GM21381 (cell line): Measurements from ENCODE around the gene NEO1.

ENCODE experiments used
- ATAC-seq: cut with Tn5 transposase; IDR thresholded peaks from one replicate; pipeline ENCODE4 v1.9.1; 2021; ENCODE audit warnings: mild to moderate bottlenecking, moderate library complexity; ENCODE audit not compliant: unreplicated experiment

The NEO1 gene

GRCh38 chr15:73326157-73326556 is 273.9 kb downstream of the NEO1 start:
- no peak for ATAC-seq

GRCh38 chr15:73328149-73328820 is 276.0 kb downstream of the NEO1 start:
- no peak for ATAC-seq

GRCh38 chr15:73328981-73329380 is 276.7 kb downstream of the NEO1 start:
- ATAC-seq, result no peak

GRCh38 chr15:73329501-73330200 is 277.4 kb downstream of the NEO1 start:
- no peak for ATAC-seq

- no peak for ATAC-seq
These were observed 278.2 kb downstream of the NEO1 start for GRCh38 chr15:73330206-73331051.

- no peak for ATAC-seq
These were observed 279.2 kb downstream of the NEO1 start for GRCh38 chr15:73331501-73331900.

GRCh38 chr15:73331991-73332925 is 280.0 kb downstream of the NEO1 start:
- ATAC-seq, result no peak

- ATAC-seq, result no peak
These were observed 280.7 kb downstream of the NEO1 start for GRCh38 chr15:73333001-73333400.

- no peak for ATAC-seq
These were observed 281.8 kb downstream of the NEO1 start for GRCh38 chr15:73334086-73334485.

- no peak for ATAC-seq
These were observed 282.8 kb downstream of the NEO1 start for GRCh38 chr15:73335026-73335425.

- no peak for ATAC-seq
These were observed 283.2 kb downstream of the NEO1 start for GRCh38 chr15:73335471-73335870.

- no peak for ATAC-seq
These were observed 284.5 kb downstream of the NEO1 start for GRCh38 chr15:73336756-73337155.

GRCh38 chr15:73337187-73337586 is 284.9 kb downstream of the NEO1 start:
- ATAC-seq, result no peak

- ATAC-seq, result no peak
These were observed 285.8 kb downstream of the NEO1 start for GRCh38 chr15:73338058-73338457.

- ATAC-seq, result no peak
These were observed 286.5 kb downstream of the NEO1 start for GRCh38 chr15:73338606-73339374.

GRCh38 chr15:73340502-73341192 is 288.4 kb downstream of the NEO1 start:
- no peak for ATAC-seq

- ATAC-seq, result no peak
These were observed 289.8 kb downstream of the NEO1 start for GRCh38 chr15:73341886-73342600.

- ATAC-seq, result no peak
These were observed 291.8 kb downstream of the NEO1 start for GRCh38 chr15:73344056-73344455.

- no peak for ATAC-seq
These were observed 293.4 kb downstream of the NEO1 start for GRCh38 chr15:73345658-73346057.
